RWPE2 (cell line): ENCODE measurements around the gene SORCS1.

Experiments
- ATAC-seq: fragments of 200-7000 bp; cut with Tn5 transposase; 3 replicates; pipeline ENCODE4 v1.9.1; 2021; ENCODE audit warnings: low read depth
- DNase-seq: peaks from one replicate; pipeline ENCODE4 v3.0.0-alpha.2; 2020; ENCODE audit warnings: low spot score
- H3K27ac ChIP-seq: fragments of 450-650 bp; 2 replicates; pipeline ENCODE4 v1.5.1; 2017; ENCODE audit warnings: mild to moderate bottlenecking; ENCODE audit not compliant: poor library complexity, severe bottlenecking
- H3K27me3 ChIP-seq: fragments of 250-450 bp; sonication (Bioruptor Pico); 2 replicates; pipeline ENCODE4 v1.5.1; 2021; ENCODE audit warnings: mild to moderate bottlenecking, moderate library complexity; ENCODE audit not compliant: insufficient read depth, poor library complexity, severe bottlenecking
- H3K36me3 ChIP-seq: fragments of 250-450 bp; sonication (Bioruptor Pico); 2 replicates; pipeline ENCODE4 v1.5.1; 2020; ENCODE audit warnings: low read depth, mild to moderate bottlenecking, moderate library complexity
- H3K4me1 ChIP-seq: fragments of 250-450 bp; sonication (Bioruptor Pico); 2 replicates; pipeline ENCODE4 v1.5.1; 2021; ENCODE audit warnings: mild to moderate bottlenecking, moderate library complexity; ENCODE audit not compliant: insufficient read depth, poor library complexity, severe bottlenecking
- H3K4me3 ChIP-seq: fragments of 250-450 bp; sonication (Bioruptor Pico); 2 replicates; pipeline ENCODE4 v1.5.1; 2021; ENCODE audit warnings: mild to moderate bottlenecking, moderate library complexity; ENCODE audit not compliant: severe bottlenecking
- H3K9me3 ChIP-seq: fragments of 250-450 bp; sonication (Bioruptor Pico); 2 replicates; pipeline ENCODE4 v1.5.1; 2021; ENCODE audit warnings: mild to moderate bottlenecking, moderate library complexity; ENCODE audit not compliant: severe bottlenecking
- CTCF ChIP-seq: fragments of 450-650 bp; IDR thresholded peaks from one replicate; pipeline ENCODE4 v1.5.1; 2017; ENCODE audit warnings: mild to moderate bottlenecking, moderate library complexity; ENCODE audit not compliant: poor library complexity, severe bottlenecking

Gene SORCS1

DNA sequence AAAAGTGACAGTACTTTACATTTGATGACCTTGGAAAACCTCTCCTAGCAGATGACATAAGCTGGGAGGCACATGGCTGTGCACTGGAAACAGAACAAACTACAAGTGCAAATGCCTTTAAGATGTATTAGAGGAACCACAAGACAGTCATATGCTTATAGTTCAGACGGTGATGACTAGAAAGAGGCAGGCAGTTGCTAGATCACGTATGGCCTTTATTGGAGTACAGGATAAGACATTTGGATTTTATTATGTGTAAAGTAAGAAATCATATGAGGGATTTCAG lies 290.0 kb downstream of the SORCS1 start:
- Histone ChIP-seq H3K27me3 (no peaks in the 10 kb centered on the region), H3K27ac (no peak overlapping the region), H3K9me3 (no peaks in the 10 kb centered on the region), H3K4me1 (no peaks in the 10 kb centered on the region), H3K4me3 (no peak overlapping the region), H3K36me3 (no peaks in the 10 kb centered on the region)
- ATAC-seq: no peak
- no peak for TF ChIP-seq CTCF
- no peak for DNase-seq

- H3K36me3 ChIP-seq: no peaks in the 10 kb centered on the region
- ATAC-seq: no peak
- H3K27ac ChIP-seq: no peak overlapping the region
- H3K4me1 ChIP-seq: no peaks in the 10 kb centered on the region
- no peaks in the 10 kb centered on the region for H3K27me3 ChIP-seq
- no peak for DNase-seq
- no peak for TF ChIP-seq CTCF
- no peak overlapping the region for H3K4me3 ChIP-seq
- H3K9me3 ChIP-seq: no peaks in the 10 kb centered on the region
These were observed 290.5 kb downstream of the SORCS1 start for GRCh38 chr10:106873770-106874603.

DNA sequence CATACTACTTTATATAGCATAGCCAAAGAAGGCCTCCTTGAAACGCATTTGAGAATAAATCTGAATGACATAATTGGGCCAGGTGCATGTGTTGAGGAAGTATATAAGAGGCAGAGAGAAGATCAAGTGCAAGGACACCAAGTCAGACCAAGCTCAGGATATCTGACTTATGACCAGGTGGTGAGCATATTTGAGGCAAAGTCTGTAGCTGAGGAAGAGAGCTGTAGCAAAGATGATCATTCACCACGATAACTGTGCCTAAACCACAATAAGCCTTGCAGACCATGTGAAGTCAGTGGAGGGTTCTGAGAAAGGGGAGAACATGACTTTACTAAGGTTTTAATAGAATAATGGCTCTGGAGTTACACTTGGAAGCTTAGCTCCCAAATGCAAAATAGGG lies 292.3 kb downstream of the SORCS1 start:
- Histone ChIP-seq H3K27me3 (no peaks in the 10 kb centered on the region), H3K9me3 (no peaks in the 10 kb centered on the region), H3K27ac (no peak overlapping the region), H3K36me3 (no peaks in the 10 kb centered on the region), H3K4me1 (no peaks in the 10 kb centered on the region), H3K4me3 (no peak overlapping the region)
- DNase-seq (no peak), ATAC-seq (no peak)
- TF ChIP-seq CTCF: no peak

GRCh38 chr10:106866244-106866845 lies 298.2 kb downstream of the SORCS1 start:
- DNase-seq: no peak
- no peak for TF ChIP-seq CTCF
- no peak overlapping the region for H3K27ac ChIP-seq
- H3K36me3 ChIP-seq: no peaks in the 10 kb centered on the region
- H3K4me3 ChIP-seq: no peak overlapping the region
- no peaks in the 10 kb centered on the region for H3K9me3 ChIP-seq
- ATAC-seq: no peak
- no peaks in the 10 kb centered on the region for H3K27me3 ChIP-seq
- no peaks in the 10 kb centered on the region for H3K4me1 ChIP-seq

DNA sequence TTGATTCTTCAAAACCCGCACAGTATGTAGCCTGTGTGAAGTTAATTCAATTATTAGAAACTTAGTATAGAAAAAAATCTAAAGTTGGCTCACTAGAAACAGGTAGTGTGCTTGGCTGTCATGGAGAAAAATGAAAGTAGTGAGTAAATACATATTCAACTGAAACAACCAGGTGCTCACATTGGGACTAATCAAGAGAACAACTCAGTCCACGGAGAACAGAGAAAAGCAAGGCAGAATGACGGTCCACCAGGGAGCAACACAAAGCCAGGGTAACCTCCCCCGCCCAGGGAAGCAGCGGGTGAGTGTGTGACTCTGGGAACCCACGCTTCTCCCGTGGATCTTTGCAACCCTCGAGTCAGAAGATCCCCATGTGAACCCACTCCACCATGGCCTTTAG lies 300.5 kb downstream of the SORCS1 start:
- ATAC-seq: no peak
- no peak for TF ChIP-seq CTCF
- H3K27me3 ChIP-seq: no peaks in the 10 kb centered on the region
- no peaks in the 10 kb centered on the region for H3K9me3 ChIP-seq
- no peak overlapping the region for H3K27ac ChIP-seq
- no peaks in the 10 kb centered on the region for H3K36me3 ChIP-seq
- H3K4me3 ChIP-seq: no peak overlapping the region
- no peak for DNase-seq
- H3K4me1 ChIP-seq: no peaks in the 10 kb centered on the region
